Stimulated activated memory B cell treated with anti-CD40 and anti-IgM and Interleukin-4, amounts not matched to agents 10 μg/mL and 1 μg/mL and 100 μg/mL, for 72 hours (primary cell): ENCODE results near the gene CPNE4.
A peak's percentile ranks its signal among the peaks of the same experiment; 100 is the strongest.

Experiments
- ATAC-seq: fragments of 150-1000 bp; cut with Tn5 transposase; 2 replicates; pipeline ENCODE4 v1.10.0; 2021
- H3K27ac Mint-ChIP-seq: one replicate; pipeline ENCODE4 v1.8.0; 2022; ENCODE audit warnings: mild to moderate bottlenecking, mixed read lengths
- H3K27me3 Mint-ChIP-seq: one replicate; pipeline ENCODE4 v1.8.0; 2022; ENCODE audit warnings: mixed read lengths
- H3K36me3 Mint-ChIP-seq: one replicate; pipeline ENCODE4 v1.8.0; 2022; ENCODE audit warnings: mixed read lengths
- H3K4me1 Mint-ChIP-seq: one replicate; pipeline ENCODE4 v1.8.0; 2022; ENCODE audit warnings: mixed read lengths
- H3K4me3 Mint-ChIP-seq: one replicate; pipeline ENCODE4 v1.8.0; 2022; ENCODE audit warnings: mild to moderate bottlenecking, moderate library complexity, mixed read lengths
- H3K9me3 Mint-ChIP-seq: one replicate; pipeline ENCODE4 v1.8.0; 2022; ENCODE audit warnings: mixed read lengths

The CPNE4 gene

DNA sequence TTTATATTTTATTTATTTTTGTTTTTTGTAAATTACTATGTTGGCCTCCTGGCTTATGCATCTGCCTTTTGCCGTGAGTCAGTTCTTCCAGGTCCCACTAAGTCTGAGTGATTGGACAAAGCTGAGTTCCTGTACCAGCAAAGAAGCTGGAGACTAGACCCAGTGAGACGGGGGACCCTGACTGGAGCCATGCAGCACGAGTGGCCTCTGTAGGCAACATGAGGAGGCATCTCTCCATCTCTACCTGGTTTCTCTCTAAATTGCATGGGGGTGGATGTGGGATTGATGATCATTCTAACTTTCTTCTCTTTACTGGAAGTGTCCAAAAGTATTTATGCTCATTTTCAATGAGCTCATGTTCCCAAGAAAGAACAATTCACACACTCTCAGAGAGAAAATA lies 376.7 kb downstream of the CPNE4 start:
- Mint-ChIP-seq H3K4me1 (no peaks in the 10 kb centered on the region), H3K4me3 (no peak overlapping the region), H3K27ac (no peak overlapping the region), H3K36me3 (no peaks in the 10 kb centered on the region), H3K9me3 (peaks cover 5% of the 10 kb centered on the region), H3K27me3 (peaks cover 7% of the 10 kb centered on the region)
- no peak for ATAC-seq

DNA sequence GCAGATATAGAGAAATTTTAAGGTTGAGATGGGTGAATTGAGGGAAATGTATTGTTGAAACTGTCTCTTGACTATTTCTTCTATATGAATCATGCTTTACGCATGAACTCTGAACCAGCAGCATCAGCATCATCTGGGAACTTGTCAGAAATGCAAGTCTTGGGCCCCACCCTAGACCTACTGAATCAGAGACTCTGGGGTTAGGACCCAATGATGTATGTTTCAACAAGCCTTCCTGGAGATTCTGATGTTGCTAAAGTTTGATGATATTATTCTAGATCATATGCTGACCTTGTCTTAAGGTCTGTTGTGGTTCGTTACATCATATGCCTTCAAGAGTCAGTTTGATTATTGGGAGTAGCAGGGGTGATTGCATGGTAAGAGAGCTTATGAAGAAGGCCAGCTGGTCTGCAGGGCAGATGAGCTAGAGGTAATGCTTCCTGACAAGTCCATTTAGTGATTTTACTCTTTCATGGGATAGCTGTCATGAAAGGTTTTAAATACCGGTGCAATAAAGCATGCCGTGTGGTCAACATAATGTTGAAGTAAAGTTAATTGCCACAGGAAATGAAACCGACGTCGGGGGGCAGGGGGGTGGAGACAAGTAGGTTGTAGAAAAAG lies 379.6 kb downstream of the CPNE4 start:
- no peaks in the 10 kb centered on the region for H3K36me3 Mint-ChIP-seq
- peak; percentile 26 for ATAC-seq
- H3K4me1 Mint-ChIP-seq, result no peaks in the 10 kb centered on the region
- no peak overlapping the region for H3K4me3 Mint-ChIP-seq
- H3K27ac Mint-ChIP-seq, result no peak overlapping the region
- peaks cover 2% of the 10 kb centered on the region for H3K9me3 Mint-ChIP-seq
- no peaks in the 10 kb centered on the region for H3K27me3 Mint-ChIP-seq

DNA sequence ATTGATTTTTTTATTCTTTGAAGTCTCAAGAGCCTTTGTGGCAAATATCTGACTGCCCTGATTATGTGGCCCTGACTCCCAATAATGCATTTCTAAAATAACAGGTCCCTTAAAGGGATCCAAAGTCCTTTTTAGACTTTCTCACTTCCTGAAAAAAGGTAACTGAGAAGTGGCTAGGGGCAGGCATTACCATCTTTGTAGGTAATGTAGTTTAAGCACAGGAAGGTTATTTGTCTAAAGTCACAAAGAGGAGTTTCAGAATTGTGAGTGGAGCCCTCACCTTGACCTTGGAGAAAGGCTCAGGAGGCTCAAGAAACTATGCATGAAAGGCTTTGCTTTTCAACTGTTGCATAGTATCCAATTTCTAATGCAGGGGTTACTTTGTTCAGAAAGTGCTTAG lies 389.2 kb downstream of the CPNE4 start:
- ATAC-seq, result no peak
- Mint-ChIP-seq H3K4me1 (no peaks in the 10 kb centered on the region), H3K27ac (no peak overlapping the region), H3K27me3 (no peaks in the 10 kb centered on the region), H3K36me3 (no peaks in the 10 kb centered on the region), H3K4me3 (no peak overlapping the region), H3K9me3 (peaks cover 3% of the 10 kb centered on the region)

DNA sequence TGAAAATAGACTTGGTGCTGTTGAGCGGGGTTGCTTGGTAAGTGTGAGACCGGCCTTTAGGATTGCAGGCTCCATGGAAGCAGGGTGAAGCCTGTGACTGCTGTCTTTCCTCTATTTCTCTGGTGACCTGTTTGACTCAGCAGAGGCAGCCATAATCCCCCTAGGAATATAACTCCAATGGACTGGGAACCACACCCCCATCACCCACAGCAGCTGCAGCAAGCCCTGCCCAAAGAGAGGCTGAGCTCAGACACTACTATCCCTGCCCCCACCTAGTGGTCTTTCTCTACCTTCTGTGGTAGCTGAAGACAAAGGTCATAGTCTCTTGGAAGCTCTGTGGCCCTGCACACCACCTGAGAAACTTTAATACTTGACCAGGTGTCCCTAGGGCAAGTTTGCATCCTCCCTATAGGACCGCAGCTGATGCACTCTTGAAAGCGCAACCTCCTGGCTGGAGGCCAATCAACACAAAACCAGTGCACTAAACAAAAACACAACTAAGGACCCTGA lies 398.5 kb downstream of the CPNE4 start:
- H3K36me3 Mint-ChIP-seq, result no peaks in the 10 kb centered on the region
- H3K9me3 Mint-ChIP-seq, result peaks cover 3% of the 10 kb centered on the region
- no peak overlapping the region for H3K27ac Mint-ChIP-seq
- peaks cover 22% of the 10 kb centered on the region for H3K27me3 Mint-ChIP-seq
- no peak for ATAC-seq
- no peaks in the 10 kb centered on the region for H3K4me1 Mint-ChIP-seq
- no peak overlapping the region for H3K4me3 Mint-ChIP-seq

DNA sequence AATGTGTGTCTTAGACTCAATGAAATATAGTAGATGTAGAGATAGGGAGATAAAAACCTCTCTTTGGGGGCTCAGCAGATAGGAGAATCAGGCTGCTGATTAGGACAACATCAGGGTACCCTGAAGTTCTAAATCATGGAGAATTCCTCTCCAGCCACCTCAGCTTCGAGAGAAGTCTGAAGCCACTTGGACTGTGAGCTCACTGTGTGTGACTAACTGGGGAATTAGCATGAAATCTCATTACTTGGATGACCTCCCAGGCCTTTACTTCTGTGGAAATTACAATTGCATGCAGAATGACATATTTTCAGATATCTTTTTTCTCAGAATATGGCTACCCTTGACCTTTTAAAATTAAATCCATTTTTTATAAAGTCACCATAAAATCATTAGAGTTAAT lies 404.0 kb downstream of the CPNE4 start:
- Mint-ChIP-seq H3K9me3 (peaks cover 3% of the 10 kb centered on the region), H3K27me3 (peaks cover 18% of the 10 kb centered on the region), H3K4me1 (peaks cover 7% of the 10 kb centered on the region), H3K27ac (no peak overlapping the region), H3K36me3 (no peaks in the 10 kb centered on the region), H3K4me3 (no peak overlapping the region)
- no peak for ATAC-seq

DNA sequence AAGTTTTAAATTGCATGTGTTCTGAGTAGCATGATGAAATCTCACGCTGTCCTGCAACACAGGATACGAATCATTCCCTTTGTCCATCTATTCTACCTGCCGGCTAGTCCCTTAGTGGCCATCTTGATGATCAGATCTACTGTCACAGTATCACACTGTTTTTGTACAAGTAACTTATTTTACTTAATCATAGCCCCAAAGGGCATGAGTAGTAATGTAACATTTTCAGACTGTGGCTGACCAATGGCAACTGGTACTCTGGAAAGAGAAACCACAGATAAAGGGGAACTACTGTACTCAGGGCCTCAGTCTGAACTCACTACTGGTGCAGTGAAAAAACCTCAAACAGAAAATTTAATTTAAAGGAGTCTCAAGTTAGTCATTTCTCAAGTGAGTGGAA lies 404.7 kb downstream of the CPNE4 start:
- ATAC-seq, result peak; percentile 82
- no peaks in the 10 kb centered on the region for H3K36me3 Mint-ChIP-seq
- no peak overlapping the region for H3K4me3 Mint-ChIP-seq
- no peak overlapping the region for H3K27ac Mint-ChIP-seq
- H3K9me3 Mint-ChIP-seq, result peaks cover 3% of the 10 kb centered on the region
- peaks cover 18% of the 10 kb centered on the region for H3K27me3 Mint-ChIP-seq
- peaks cover 7% of the 10 kb centered on the region for H3K4me1 Mint-ChIP-seq

DNA sequence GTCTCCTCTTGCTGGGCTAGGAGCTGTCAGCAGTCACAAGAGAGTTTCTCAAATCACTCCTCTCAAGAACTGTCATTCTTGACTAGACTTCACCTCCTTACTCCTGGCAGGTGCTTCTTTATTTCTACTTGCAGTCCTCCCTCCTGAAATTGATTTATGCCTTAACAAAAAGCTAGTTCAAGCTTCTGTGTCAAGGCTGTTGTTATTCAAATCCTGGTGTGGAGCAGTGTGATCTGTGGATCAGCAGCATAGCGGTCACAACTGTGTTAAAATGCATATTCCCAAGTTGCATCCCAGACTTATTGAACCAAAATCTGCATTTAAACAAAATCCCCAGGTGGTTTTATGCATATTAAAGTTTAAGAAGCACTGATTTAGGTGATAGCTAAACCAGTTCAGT lies 411.4 kb downstream of the CPNE4 start:
- Mint-ChIP-seq H3K27ac (no peak overlapping the region), H3K27me3 (peaks cover 9% of the 10 kb centered on the region), H3K9me3 (no peaks in the 10 kb centered on the region), H3K36me3 (no peaks in the 10 kb centered on the region), H3K4me1 (no peaks in the 10 kb centered on the region), H3K4me3 (no peak overlapping the region)
- no peak for ATAC-seq

DNA sequence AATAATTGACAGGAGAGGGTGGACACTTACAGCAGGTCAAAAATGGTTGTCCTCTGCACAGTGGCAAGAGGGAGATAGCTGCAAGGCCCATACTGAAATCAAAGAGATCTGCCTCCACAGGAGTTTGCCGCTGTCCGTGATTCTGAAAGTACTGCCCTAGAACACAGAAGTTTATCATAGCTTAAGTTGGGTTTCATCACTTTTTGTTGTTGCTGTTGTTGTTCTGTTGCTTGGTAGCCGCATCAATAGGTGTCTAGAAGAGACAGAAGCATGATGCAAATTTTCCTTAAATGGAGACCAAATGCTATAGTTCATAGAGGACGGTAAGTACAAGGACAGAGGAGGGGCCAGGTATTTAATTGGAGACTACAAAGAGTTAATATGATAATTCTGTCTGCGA lies 412.1 kb downstream of the CPNE4 start:
- Mint-ChIP-seq H3K27me3 (peaks cover 15% of the 10 kb centered on the region), H3K36me3 (no peaks in the 10 kb centered on the region), H3K4me1 (no peaks in the 10 kb centered on the region), H3K27ac (no peak overlapping the region), H3K9me3 (no peaks in the 10 kb centered on the region), H3K4me3 (no peak overlapping the region)
- ATAC-seq, result no peak

DNA sequence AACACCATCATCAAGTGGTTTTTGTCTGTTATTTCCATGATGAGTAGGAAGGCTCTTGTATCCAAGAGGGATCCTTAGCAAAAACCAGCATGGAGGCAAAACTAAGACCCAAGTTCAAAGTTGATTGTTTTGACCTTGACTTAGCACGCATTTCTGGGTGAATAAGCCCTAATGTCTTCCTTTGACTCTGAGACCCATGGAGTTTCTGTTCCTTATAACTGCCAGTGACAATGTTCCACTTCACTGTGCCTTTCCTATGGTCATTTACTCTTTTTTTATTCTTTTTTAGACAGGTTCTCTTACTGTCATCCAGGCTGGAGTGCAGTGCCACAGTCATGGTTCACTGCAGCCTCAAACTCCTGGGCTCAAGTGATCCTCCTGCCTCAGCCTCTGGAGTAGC lies 413.8 kb downstream of the CPNE4 start:
- H3K4me3 Mint-ChIP-seq, result no peak overlapping the region
- peak; percentile 62 for ATAC-seq
- H3K9me3 Mint-ChIP-seq, result no peaks in the 10 kb centered on the region
- peaks cover 28% of the 10 kb centered on the region for H3K27me3 Mint-ChIP-seq
- no peaks in the 10 kb centered on the region for H3K36me3 Mint-ChIP-seq
- H3K4me1 Mint-ChIP-seq, result no peaks in the 10 kb centered on the region
- no peak overlapping the region for H3K27ac Mint-ChIP-seq

DNA sequence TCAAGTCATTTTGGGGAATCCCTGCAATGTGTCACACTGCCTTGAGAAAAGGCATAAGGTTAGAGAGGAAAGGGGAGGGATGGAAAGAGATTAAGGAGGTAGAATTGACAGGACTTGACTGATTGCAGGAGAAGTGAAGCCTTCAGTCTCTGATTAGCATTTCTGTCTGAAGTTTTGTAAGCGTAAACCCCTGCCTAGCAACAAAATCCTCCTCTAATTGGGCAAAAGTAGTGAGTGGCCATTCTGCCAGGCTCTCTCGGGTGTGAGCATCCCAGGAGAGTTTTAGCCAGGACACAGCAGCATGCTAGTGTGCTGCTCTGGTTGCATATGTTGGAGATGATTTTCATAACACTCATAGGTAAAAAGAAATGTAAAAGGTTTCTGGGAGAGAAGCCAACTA lies 415.0 kb downstream of the CPNE4 start:
- Mint-ChIP-seq H3K27ac (no peak overlapping the region), H3K27me3 (peaks cover 33% of the 10 kb centered on the region), H3K9me3 (no peaks in the 10 kb centered on the region), H3K4me3 (no peak overlapping the region), H3K36me3 (no peaks in the 10 kb centered on the region), H3K4me1 (no peaks in the 10 kb centered on the region)
- no peak for ATAC-seq

DNA sequence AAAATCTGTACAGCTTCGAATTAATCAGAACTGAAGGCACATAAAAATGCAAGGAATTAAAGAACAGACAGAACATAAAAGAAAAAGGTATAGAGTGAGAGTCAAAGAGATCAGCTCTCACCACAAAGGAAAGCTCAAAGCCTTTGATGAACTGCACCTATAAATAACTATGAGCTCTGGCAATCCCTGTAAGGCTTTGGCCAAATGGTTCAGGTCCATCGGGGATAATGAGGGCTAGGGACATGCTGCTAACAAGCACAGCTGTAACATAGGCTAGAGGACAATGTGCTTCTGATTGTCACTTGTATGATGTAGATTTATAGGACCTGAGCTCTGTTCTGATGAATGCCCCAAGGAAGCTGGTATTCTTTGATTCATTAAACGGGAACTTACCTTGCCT lies 418.1 kb downstream of the CPNE4 start:
- ATAC-seq, result no peak
- Mint-ChIP-seq H3K27ac (no peak overlapping the region), H3K4me3 (no peak overlapping the region), H3K27me3 (peaks cover 33% of the 10 kb centered on the region), H3K36me3 (no peaks in the 10 kb centered on the region), H3K9me3 (no peaks in the 10 kb centered on the region), H3K4me1 (no peaks in the 10 kb centered on the region)

DNA sequence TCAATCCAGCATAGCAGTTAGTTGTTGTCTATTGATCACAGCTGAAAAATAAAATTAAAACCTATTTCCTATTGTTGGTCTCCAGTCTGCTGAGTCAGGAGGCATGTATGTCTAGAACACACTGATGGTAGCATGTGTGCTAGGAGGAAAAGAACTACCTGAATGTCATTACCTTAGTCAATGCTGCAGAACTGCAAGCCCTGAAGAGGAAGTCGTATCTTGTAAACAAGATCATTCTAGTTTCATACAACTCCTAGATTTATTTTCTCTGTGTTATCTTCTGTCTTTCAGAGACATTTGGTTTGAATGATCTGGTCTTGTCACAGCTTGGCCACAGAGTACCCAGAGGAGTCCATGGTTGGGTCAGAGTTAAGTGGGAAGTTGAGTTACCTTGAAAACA lies 422.1 kb downstream of the CPNE4 start:
- no peak for ATAC-seq
- H3K9me3 Mint-ChIP-seq, result no peaks in the 10 kb centered on the region
- no peaks in the 10 kb centered on the region for H3K4me1 Mint-ChIP-seq
- H3K27me3 Mint-ChIP-seq, result peaks cover 18% of the 10 kb centered on the region
- no peak overlapping the region for H3K27ac Mint-ChIP-seq
- no peaks in the 10 kb centered on the region for H3K36me3 Mint-ChIP-seq
- no peak overlapping the region for H3K4me3 Mint-ChIP-seq

DNA sequence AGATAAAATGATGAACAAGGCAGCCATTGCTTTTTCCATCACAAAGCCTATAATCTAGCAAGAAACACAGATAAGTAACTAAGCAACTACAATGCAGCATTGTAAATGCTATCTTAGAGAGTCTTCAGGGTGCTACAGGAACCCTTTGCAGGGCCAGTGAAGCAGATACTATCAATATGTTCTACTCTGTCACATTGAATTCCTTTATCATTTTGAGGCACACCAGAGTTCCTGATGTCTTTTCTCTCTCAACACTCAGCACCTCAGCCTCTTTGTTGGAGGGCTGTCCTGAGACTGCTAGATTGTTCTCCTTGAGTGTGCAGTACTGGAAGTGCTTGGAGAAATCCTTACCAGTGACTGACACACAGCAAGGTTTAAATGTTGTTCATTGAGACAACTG lies 424.6 kb downstream of the CPNE4 start:
- H3K27ac Mint-ChIP-seq, result no peak overlapping the region
- H3K27me3 Mint-ChIP-seq, result peaks cover 7% of the 10 kb centered on the region
- H3K4me1 Mint-ChIP-seq, result no peaks in the 10 kb centered on the region
- ATAC-seq, result no peak
- H3K4me3 Mint-ChIP-seq, result no peak overlapping the region
- no peaks in the 10 kb centered on the region for H3K36me3 Mint-ChIP-seq
- no peaks in the 10 kb centered on the region for H3K9me3 Mint-ChIP-seq

DNA sequence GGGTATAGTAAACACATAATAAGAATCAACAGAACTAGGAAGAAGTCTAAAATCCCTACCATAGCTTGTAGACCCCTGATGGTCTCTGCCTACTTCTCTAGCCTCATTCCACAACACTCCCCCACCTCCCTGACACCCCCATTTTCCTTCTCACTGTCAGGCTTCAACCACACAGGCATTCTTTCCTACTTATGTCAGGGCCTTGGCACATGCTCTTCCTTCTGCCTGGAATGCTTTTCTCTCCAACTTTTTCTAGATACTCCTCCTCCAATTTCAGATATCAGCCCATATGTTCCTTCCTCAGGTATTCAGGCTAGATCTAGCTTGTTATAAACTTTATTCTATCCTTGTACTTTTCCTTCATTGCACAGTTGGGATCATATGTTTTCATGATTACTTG lies 426.1 kb downstream of the CPNE4 start:
- no peaks in the 10 kb centered on the region for H3K9me3 Mint-ChIP-seq
- no peaks in the 10 kb centered on the region for H3K36me3 Mint-ChIP-seq
- H3K4me1 Mint-ChIP-seq, result no peaks in the 10 kb centered on the region
- no peak overlapping the region for H3K4me3 Mint-ChIP-seq
- ATAC-seq, result no peak
- H3K27ac Mint-ChIP-seq, result no peak overlapping the region
- H3K27me3 Mint-ChIP-seq, result peaks cover 8% of the 10 kb centered on the region

DNA sequence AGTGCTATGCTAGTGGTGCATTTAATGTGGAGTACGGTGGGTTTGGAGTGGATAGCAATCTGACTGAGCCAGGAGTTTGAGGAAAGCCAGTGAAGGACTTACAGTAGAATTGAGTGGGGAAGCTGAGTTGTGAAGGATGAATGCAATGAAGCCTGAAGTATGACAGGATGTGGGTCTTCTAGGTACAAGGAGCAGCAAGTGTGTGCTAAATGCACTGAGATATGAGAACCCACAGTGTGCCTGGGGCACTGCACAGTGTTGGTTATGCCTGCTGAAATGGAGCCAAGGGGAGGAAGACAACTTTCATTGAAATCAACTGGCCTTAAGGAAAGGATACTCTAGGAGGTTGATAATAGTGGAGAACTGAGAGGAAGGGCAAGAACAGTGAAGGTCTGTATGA lies 426.5 kb downstream of the CPNE4 start:
- Mint-ChIP-seq H3K4me3 (no peak overlapping the region), H3K36me3 (no peaks in the 10 kb centered on the region), H3K27ac (no peak overlapping the region), H3K27me3 (peaks cover 8% of the 10 kb centered on the region), H3K9me3 (no peaks in the 10 kb centered on the region), H3K4me1 (no peaks in the 10 kb centered on the region)
- peak; percentile 34 for ATAC-seq

DNA sequence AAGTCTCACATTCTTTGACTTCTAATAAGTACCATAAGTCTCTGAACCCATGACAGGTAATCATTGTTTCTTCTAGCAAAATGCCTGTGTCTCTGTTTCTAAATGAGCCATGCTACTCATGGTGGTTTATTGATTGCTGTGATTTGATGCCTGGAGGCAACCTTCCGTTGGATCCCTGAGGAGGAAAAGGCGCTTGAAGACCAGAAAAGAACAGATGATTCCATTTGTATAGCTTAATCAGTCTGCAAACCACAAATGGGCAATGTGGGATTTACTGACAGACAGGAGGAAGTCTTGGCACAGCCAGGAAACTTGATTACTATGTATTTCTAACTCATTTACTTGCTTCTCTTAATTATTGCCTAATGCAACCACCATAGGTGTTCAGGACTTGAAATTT lies 428.9 kb downstream of the CPNE4 start:
- H3K9me3 Mint-ChIP-seq, result no peaks in the 10 kb centered on the region
- no peaks in the 10 kb centered on the region for H3K36me3 Mint-ChIP-seq
- H3K4me1 Mint-ChIP-seq, result no peaks in the 10 kb centered on the region
- no peak for ATAC-seq
- H3K27me3 Mint-ChIP-seq, result peaks cover 12% of the 10 kb centered on the region
- no peak overlapping the region for H3K27ac Mint-ChIP-seq
- no peak overlapping the region for H3K4me3 Mint-ChIP-seq
